ENCODE measurements around the gene MROH8.
A peak's percentile ranks its signal among the peaks of the same experiment; 100 is the strongest.

Gene MROH8

GRCh38 chr20:37178839-37179682, at the start of gene MROH8, which contains the start of gene RPN2:
Gene MROH8, minus strand, starts transcription at chr20:37179548.
Gene RPN2, plus strand, starts transcription at chr20:37179330. Its CDS starts 27 bp downstream, at chr20:37179357.
- TF ChIP-seq CTCF (conservative IDR thresholded peaks at IDR 0.05; ENCODE audit: low read depth, low read length) = no peak
- no peaks in the 10 kb centered on the region for H3K27me3 ChIP-seq (ENCODE audit: insufficient read depth, low read depth)
- H3K4me2 ChIP-seq = peak within 1 kb of the TSS; percentile 87
- H3K4me3 ChIP-seq (IDR thresholded peaks at IDR 0.05; ENCODE audit: insufficient read depth, low read depth, low read length) = no peak within 1 kb of the TSS
- H3K4me1 ChIP-seq (ENCODE audit: low read depth, poor library complexity, severe bottlenecking) = peaks cover 43% of the 10 kb centered on the region
- H3K9ac ChIP-seq = peak within 1 kb of the TSS; percentile 95
- H3K27ac ChIP-seq = peak within 1 kb of the TSS; percentile 92
- peaks cover 9% of the 10 kb centered on the region; the same call in 1 of the 2 replicates for H3K36me3 ChIP-seq (ENCODE audit: insufficient read depth)
- H4K20me1 ChIP-seq (ENCODE audit: insufficient read depth) = peaks cover 15% of the 10 kb centered on the region
- peaks cover 50% of the 10 kb centered on the region for H3K79me2 ChIP-seq (ENCODE audit: insufficient read depth, low read depth)
- peak within 1 kb of the TSS; percentile 79 for H2AFZ ChIP-seq (ENCODE audit: low read depth)

- Histone ChIP-seq H3K36me3 (ENCODE audit: insufficient read depth) (peaks cover 20% of the 10 kb centered on the region; the same call in 1 of the 2 replicates), H2AFZ (ENCODE audit: low read depth) (no peak overlapping the region), H3K79me2 (ENCODE audit: insufficient read depth, low read depth) (no peaks in the 10 kb centered on the region), H3K4me2 (no peak overlapping the region), H4K20me1 (ENCODE audit: insufficient read depth) (no peaks in the 10 kb centered on the region), H3K27me3 (ENCODE audit: insufficient read depth, low read depth) (no peaks in the 10 kb centered on the region), H3K4me1 (ENCODE audit: low read depth, poor library complexity, severe bottlenecking) (no peaks in the 10 kb centered on the region), H3K27ac (no peak overlapping the region), H3K9ac (no peak overlapping the region), H3K4me3 (IDR thresholded peaks at IDR 0.05; ENCODE audit: insufficient read depth, low read depth, low read length) (no peak overlapping the region)
- no peak for TF ChIP-seq CTCF (conservative IDR thresholded peaks at IDR 0.05; ENCODE audit: low read depth, low read length)
Observed at GRCh38 chr20:37228656-37229055, 49.3 kb upstream of the MROH8 start.

- peaks cover 2% of the 10 kb centered on the region for H3K4me1 ChIP-seq (ENCODE audit: low read depth, poor library complexity, severe bottlenecking)
- H3K27me3 ChIP-seq (ENCODE audit: insufficient read depth, low read depth) = no peaks in the 10 kb centered on the region
- no peaks in the 10 kb centered on the region for H3K79me2 ChIP-seq (ENCODE audit: insufficient read depth, low read depth)
- peaks cover 22% of the 10 kb centered on the region; the same call in 1 of the 2 replicates for H3K36me3 ChIP-seq (ENCODE audit: insufficient read depth)
- no peak overlapping the region for H2AFZ ChIP-seq (ENCODE audit: low read depth)
- no peak for TF ChIP-seq CTCF (conservative IDR thresholded peaks at IDR 0.05; ENCODE audit: low read depth, low read length)
- H3K4me3 ChIP-seq (IDR thresholded peaks at IDR 0.05; ENCODE audit: insufficient read depth, low read depth, low read length) = no peak overlapping the region
- no peak overlapping the region for H3K27ac ChIP-seq
- no peak overlapping the region for H3K9ac ChIP-seq
- no peak overlapping the region for H3K4me2 ChIP-seq
- H4K20me1 ChIP-seq (ENCODE audit: insufficient read depth) = no peaks in the 10 kb centered on the region
Observed at GRCh38 chr20:37228082-37228481, 48.7 kb upstream of the MROH8 start.

GRCh38 chr20:37226889-37227288, 47.5 kb upstream of the MROH8 start:
- TF ChIP-seq CTCF (conservative IDR thresholded peaks at IDR 0.05; ENCODE audit: low read depth, low read length) = no peak
- H3K9ac ChIP-seq = no peak overlapping the region
- H3K79me2 ChIP-seq (ENCODE audit: insufficient read depth, low read depth) = no peaks in the 10 kb centered on the region
- H3K4me3 ChIP-seq (IDR thresholded peaks at IDR 0.05; ENCODE audit: insufficient read depth, low read depth, low read length) = no peak overlapping the region
- no peaks in the 10 kb centered on the region for H3K27me3 ChIP-seq (ENCODE audit: insufficient read depth, low read depth)
- no peak overlapping the region for H3K27ac ChIP-seq
- H3K4me1 ChIP-seq (ENCODE audit: low read depth, poor library complexity, severe bottlenecking) = peaks cover 13% of the 10 kb centered on the region
- no peaks in the 10 kb centered on the region for H4K20me1 ChIP-seq (ENCODE audit: insufficient read depth)
- H3K4me2 ChIP-seq = no peak overlapping the region
- peaks cover 22% of the 10 kb centered on the region; the same call in 1 of the 2 replicates for H3K36me3 ChIP-seq (ENCODE audit: insufficient read depth)
- no peak overlapping the region for H2AFZ ChIP-seq (ENCODE audit: low read depth)

Measured in KMS-11 (cell line).